Germinal center (tissue), 1 donor: ENCODE measurements around the gene CAMK2D.

Source experiments
- DNase-seq: peaks from one replicate; pipeline ENCODE4 v3.0.0; 2012; ENCODE audit warnings: mixed read lengths, low spot score

Gene CAMK2D

DNA sequence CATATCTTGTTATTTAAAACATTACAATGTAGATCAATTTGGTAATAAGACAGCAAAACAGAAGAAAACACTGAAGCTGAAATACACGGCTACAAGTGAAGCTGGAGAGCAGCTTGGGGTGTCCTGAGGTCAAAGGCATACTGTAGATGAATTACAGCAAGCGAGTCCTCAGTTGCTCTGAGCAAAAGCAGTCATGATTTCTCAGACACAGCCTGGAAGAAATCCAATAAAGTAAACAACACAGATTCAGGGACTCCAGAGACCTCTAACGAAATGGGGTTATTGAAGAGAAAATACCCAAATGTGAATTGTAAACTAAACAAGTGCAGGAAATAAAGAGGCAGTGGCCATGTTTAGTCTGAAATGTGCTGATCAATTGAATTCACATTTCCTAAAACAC lies 324.4 kb downstream of the CAMK2D start:
- no peak for DNase-seq

DNA sequence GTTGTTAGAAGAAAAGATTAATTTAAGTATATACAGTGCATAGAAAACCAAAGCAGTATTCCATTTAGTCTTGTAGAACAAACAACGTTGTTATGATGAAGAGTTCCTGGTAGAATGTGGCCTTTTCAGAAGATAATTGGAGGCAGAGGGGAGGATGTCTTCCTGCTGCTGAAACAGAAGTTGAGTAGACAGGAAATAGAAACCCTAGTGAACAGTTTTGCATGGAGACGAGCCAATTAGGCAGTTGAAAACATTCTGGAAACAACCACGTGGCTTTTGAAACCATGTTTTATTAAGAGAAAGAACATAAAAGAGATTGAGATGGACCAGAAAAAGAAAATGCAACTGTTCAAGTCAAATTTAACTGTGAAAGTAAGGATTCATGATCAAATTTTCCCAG lies 325.2 kb downstream of the CAMK2D start:
- DNase-seq = no peak

DNA sequence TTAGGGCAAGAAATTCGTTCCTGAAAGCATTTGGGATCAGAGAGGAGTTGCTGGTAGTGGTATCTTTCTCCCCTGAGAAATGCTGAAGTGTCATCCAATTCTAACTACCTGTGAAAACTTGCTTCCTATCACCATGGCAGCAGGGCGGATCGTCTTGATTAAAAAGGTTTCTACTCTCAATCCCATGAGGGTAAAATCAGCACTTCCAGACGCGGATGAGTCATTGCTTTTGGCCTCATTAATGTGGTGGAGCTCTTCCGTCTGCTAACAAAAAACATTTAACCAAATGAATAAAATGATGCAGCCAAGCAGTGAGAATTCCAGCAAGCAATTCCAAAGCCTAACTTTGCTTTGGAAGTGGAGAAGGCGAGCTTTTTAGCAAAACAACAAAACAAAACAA lies 325.6 kb downstream of the CAMK2D start:
- no peak for DNase-seq

DNA sequence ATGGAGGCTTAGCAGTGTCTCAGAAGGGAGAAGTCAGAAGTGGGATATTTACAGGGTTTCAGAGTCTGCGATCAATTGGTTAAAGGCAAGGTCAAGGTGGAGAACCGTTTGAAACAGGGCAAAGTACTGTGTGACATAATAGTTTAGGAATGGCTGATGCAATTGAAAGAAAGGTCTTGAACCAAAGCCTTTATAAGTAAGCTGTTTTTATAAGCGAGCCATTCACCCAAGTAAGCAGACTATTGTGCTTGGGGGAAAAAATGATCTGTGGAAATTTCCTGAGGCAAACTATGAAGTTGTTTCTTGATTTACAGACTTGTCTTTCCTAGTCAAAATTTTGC lies 327.3 kb downstream of the CAMK2D start:
- no peak for DNase-seq

DNA sequence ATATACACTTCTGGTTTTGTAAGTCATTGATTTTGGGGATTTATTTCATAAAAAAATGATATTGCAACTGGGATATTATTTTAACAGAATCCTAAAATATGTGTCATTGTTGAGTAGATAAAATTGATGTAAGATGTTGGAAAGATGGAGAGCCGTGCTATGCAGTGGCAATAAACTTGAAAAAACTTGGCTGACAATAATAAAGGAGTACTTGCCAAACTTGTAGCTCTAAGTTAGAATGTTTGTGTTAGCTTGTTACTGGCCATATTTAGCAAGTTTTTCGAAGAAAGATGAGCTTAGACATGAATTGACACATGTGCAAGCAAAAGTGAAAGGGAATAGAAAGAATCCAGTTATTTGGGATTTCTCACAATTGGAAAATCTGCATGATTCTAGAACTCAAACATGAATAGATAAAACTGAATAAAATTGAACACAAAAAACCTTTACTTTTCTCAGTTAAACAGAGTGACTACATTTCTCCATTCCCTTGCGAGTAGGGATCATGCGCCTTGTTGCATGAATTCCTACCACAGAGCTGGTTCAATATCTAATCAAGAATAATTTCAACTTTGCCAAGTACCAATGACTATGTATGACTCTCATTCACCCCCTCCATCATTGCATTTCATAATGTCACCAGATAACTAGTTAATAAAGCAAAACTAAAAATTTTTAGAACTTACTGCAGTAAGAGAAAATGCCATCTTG lies 327.8 kb downstream of the CAMK2D start:
- DNase-seq = no peak

DNA sequence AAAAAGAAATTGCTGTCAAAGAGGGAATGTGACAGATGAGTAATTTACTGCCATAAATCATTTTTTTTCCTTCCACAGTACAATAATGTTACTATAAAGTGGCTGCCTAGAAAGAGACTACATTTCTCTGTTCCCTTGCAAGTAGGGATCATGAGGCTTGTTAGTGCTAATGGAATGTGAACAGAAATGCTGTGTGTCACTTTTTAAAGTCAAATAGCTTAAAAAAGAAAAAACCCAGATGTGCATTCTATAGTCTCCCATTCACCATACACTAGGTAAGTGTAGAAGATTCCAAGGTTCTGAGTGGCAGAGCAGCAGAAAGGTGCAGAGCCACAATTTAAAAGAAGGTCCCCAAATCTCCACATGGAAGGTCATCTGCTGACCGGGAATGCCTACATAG lies 328.4 kb downstream of the CAMK2D start:
- DNase-seq = no peak

DNA sequence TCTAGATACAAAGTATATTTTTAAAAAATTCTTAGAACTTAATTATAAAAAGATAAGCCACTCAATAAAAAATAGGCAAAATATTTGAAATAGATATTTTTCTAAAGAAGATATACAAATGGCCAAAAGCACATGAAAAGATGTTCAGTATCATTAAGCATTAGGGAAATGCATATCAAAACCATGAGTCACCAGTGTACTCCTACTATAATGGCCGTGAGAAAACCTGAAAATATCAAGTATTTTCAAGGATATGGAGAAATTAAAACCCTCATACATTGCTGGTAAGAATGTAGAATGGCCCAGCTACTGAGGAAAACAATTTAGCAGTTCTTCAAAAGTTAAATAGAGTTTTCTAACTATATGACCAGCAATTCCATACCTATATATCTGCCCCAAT lies 337.9 kb downstream of the CAMK2D start:
- no peak for DNase-seq

DNA sequence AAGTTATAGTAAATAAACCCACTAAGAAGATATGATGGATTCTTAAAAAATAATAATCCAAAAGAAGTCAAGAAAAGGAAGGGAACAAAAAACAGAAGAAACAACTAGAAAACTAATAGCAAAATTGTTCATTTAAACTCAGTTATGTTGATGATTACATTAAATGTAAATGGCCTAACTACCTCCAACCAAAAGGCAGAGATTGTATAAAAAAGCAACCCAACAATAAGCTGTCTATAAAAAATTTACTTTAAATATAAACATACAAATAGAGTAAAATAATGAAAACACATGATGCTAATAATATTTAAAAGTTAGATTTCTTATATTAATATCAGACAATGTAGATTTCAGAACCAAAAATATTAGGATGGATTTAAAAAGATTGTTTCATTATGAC lies 340.6 kb downstream of the CAMK2D start:
- no peak for DNase-seq

DNA sequence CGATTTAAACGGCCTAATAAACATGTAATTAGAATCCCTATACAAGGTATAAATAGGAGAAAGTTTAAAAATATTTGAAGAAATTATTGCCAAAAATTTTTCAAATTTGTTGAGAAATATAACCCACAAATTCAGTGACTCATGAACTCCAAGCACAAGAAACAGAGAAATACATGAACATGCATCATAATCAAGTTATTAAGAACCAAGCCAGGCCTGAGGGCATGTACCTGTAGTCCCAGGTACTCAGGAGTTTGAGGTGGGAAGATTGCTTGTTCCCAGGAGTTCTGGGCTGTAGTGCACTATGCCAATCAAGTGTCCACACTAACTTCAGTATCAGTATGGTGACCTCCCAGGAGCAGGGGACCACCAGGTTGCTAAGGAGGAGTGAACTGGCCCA lies 341.9 kb downstream of the CAMK2D start:
- DNase-seq = no peak

DNA sequence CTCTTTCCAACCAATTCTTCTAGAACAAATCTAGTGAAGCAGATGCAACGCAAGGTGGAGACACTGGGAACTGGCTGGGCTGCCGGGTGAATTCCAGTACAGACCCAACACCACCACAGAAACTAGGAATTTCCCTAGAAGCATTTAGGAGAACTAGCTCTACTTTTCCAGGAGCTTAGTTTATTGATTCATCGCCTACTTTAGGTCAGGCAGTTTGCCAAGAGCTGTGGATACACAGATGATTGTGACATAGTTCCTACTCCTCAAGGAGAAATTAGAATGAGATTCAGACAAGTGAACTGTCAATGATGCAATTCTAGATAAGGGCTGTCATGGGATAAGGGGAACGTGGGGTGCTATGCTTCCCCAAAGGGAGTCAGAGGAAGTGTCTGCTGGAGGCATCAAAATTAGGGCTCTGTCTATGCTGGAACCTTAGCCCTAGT lies 350.0 kb downstream of the CAMK2D start:
- DNase-seq = no peak

DNA sequence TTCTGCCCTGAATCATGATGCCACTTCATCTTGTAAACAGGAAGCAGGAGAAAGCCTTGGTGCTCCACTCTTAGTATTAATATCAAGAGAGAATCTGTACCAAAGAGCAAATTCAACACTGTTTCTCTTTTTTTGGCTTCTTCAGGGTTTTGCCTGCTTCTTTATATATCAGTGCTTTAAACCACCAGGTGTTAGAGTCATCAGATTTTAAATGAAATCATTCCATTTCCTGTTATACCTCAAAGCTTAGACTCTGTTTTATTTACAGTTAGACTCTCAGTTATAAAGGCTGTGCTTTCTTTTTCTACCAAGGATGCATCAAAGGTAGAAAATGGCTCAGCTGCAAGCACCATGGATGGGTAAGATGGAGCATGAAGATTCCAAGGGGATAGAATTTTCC lies 350.9 kb downstream of the CAMK2D start:
- no peak for DNase-seq

DNA sequence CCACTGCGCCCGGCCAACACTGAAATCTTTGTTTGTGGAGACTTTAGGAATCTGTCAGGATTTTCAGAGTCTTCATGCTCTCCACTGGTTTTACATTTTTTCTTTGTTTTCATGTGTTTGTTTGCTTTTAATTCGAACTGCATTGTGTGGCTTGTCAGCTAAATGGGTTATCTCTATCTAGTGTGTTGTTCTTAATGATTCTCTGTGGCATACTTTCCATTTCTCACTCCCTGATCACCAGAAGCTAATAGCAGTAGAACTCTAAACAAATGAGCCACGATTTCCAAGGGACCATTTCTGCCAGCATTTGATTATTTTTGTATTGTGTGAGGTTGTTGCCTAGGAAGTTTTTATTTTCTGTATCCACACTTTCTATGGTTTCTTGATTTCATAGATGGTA lies 352.4 kb downstream of the CAMK2D start:
- DNase-seq = no peak

DNA sequence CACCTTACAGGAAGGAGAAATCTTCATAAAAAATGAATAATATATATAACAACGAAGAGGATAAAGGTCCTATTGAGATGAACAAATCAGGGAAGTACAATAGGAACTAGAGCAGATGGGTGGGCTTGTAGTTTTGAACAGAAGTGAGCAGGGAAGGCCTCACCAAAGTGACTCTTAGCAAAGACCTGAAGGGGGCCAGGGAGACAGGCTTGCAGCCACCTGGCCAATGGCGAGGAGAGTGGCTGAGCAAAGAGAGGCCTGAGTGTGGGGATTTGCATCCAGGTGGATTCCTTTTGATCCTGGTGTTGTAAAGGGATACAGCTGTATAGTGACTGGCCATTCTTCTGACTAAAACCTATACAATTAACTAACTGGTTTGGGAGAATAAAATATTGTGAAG lies 354.1 kb downstream of the CAMK2D start:
- no peak for DNase-seq

DNA sequence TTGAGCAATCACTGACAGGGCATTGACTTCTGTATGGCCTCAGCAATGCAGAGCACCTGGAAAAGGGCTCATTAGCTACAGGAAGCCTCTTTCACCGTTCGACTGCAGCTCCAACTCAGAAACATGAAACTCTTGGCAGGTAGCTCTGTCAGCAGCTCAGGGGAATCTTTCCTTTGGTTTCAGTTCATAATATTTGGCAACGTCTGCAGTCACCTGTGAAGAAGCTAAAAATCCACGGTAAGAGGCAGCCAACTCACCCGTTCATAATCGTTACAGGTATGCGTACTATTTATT lies 354.9 kb downstream of the CAMK2D start:
- DNase-seq = no peak

DNA sequence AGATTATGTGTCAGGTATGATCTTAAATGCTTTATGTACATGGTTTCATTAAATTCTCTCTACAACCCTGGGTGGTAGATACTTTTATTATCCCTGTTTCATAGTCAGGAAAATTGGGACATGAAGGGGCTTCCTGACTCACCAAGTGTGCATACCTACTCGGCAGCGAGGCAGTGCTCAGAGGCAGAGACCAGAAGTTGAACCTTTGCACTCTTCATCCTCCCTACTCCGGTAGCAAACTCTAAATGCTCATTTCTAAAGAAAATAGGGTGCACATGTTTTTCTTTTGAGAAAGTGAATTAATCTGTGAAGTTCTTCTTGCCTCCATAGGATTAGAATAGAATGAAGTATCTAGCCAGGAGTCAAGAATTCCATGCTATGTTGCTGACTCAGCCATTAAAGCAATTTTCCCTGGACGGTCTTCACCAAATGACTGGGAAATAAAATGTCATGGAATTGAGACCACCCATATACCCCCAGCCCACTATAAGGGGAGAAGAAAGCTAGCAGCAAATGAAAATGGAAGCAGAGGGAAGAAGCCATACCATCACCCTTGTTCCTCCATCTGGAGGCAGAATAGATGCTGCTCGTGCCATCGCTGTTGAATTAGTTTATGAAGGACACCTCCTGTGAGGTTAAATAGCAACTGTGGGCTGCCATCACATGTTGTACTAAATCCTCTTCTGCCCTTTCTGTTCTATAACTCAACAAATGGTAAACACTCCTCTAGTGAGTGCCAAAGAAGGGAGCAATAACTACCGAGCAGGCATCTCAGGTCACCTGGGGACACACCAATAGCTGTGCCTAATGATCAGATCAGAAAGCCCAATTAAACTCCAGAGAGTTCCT lies 355.4 kb downstream of the CAMK2D start:
- DNase-seq = no peak

DNA sequence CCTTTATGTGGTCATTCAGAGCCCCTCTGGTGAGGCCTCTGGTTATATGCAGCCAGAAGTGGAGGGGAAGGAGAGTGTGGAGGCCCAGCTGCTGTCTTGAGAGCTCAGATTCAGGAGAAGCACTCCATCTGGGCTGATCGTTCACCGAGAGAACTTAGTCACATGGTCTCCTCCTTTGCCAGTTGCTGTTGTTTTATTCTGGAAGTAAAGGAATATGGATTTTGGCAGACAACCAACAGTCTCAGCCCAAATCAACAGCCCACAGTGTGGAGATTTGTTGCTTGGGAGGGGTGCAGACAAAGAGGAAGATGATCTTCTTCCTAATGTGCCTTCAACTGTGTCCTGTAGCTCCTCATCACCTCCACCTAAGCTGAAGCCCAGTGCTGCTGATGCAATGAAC lies 356.7 kb downstream of the CAMK2D start:
- no peak for DNase-seq

DNA sequence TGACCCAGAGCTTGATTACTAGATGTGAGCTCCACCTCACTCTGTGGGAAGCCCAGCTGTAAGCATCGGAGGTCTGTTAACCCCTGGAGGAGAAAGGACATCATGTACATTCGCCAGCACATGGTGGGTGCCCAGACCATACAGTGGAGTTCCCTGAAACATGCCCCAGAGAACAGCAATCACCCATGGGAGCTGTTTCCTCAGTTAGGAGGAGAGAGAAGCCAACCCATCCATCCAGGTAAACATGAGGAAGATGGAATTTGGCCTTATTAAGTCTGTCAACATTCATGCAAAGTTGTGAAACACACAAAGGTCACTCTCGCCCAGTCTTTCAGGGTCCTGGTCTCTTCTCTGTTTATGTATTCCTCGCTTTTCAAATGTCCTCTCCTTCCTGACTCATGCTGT lies 357.4 kb downstream of the CAMK2D start:
- DNase-seq = no peak
